LNCaP clone FGC (cell line): ENCODE data around the gene CLDN9.
A peak's percentile ranks its signal among the peaks of the same experiment; 100 is the strongest.

Source experiments
- DNase-seq: peaks from one replicate; pipeline ENCODE4 v3.0.0-alpha.2; 2011; ENCODE audit warnings: low read depth
- H3K4me3 ChIP-seq: 2 replicates; pipeline ENCODE4 v1.5.1; 2011; ENCODE audit warnings: mild to moderate bottlenecking, low read depth, low read length, control low read depth
- CTCF ChIP-seq: IDR thresholded peaks from 2 replicates; pipeline ENCODE4 v1.5.1; 2012; ENCODE audit warnings: mild to moderate bottlenecking; ENCODE audit not compliant: control insufficient read depth, insufficient read depth; ENCODE audit errors: extremely low read depth

CLDN9 gene

GRCh38 chr16:2975161-2975795 lies 37.4 kb upstream of the CLDN9 start:
- H3K4me3 ChIP-seq = no peak overlapping the region
- TF ChIP-seq CTCF = no peak

GRCh38 chr16:2976201-2976600 lies 36.5 kb upstream of the CLDN9 start:
- no peak for DNase-seq
- no peak overlapping the region for H3K4me3 ChIP-seq
- TF ChIP-seq CTCF = no peak

More at GRCh38 chr16:2975161-2975795, 37.4 kb upstream of the CLDN9 start:
- DNase-seq = no peak

GRCh38 chr16:2976673-2977072 lies 36.0 kb upstream of the CLDN9 start:
- no peak for TF ChIP-seq CTCF
- no peak for DNase-seq
- no peak overlapping the region for H3K4me3 ChIP-seq

GRCh38 chr16:2977440-2977839 lies 35.3 kb upstream of the CLDN9 start:
- no peak for TF ChIP-seq CTCF
- peak overlapping the region; percentile 30 for H3K4me3 ChIP-seq
- DNase-seq = peak; percentile 90

- DNase-seq = no peak
- peak overlapping the region; percentile 63 for H3K4me3 ChIP-seq
- no peak for TF ChIP-seq CTCF
Measured at GRCh38 chr16:2979669-2980226, 33.0 kb upstream of the CLDN9 start.

- H3K4me3 ChIP-seq = peak within 1 kb of the TSS; percentile 63
- DNase-seq = no peak
- no peak for TF ChIP-seq CTCF
Measured at GRCh38 chr16:2980227-2981176, 32.2 kb upstream of the CLDN9 start, which contains the start of gene PKMYT1. TSS of gene PKMYT1 (minus strand) at chr16:2980446. CDS start at chr16:2979657, 789 bp downstream.
